A549 (cell line): Measurements from ENCODE around the gene PLEKHA7. TPM values are rescaled to one million over a fixed set of nuclear protein-coding genes. Genes with fewer than 3 reads are reported as not detected.

ENCODE experiments used
- ATAC-seq, 2 experiments: fragments of 200-7000 bp in 1 of 2; fragments of >200 bp in 1 of 2; cut with Nextera tagmentation in 1 of 2; cut with Tn5 transposase in 1 of 2; 3 replicates each; pipeline versions ENCODE4 v1.8.0 to v1.9.1; 2018 to 2020; ENCODE audit warnings: mild to moderate bottlenecking in 1 of 2, moderate library complexity in 1 of 2
- CTCF ChIA-PET: fragments of 300-600 bp; sonication (Branson Sonifier 250); formaldehyde crosslinking; extraction: SDS; loops from one replicate; lab custom pipeline; 2021; ENCODE audit warnings: antibody characterized with exemption, inconsistent platforms; lab: Yijun Ruan, JAX
- POLR2A ChIA-PET: fragments of 350-600 bp; formaldehyde crosslinking; extraction: SDS; loops from one replicate; lab custom pipeline; 2021; ENCODE audit warnings: antibody characterized with exemption, inconsistent platforms; lab: Yijun Ruan, JAX
- DNase-seq, 2 experiments: peaks; one replicate each; pipeline versions ENCODE4 v3.0.0 to v3.0.0-alpha.2; 2011 to 2016; ENCODE audit warnings: low read depth in 1 of 2, low spot score in 1 of 2
- FAIRE-seq: peaks from 2 replicates; lab custom pipeline; 2011; peaks lifted over from hg19 to GRCh38; lab: Jason Lieb, UNC
- H3K27ac ChIP-seq, 2 experiments: fragments of >200 bp; sonication (Bioruptor Twin); formaldehyde crosslinking; 3 replicates each; pipeline ENCODE4 v1.5.1; 2016 to 2017
- H3K4me1 ChIP-seq: fragments of >200 bp; sonication (Bioruptor Twin); formaldehyde crosslinking; 3 replicates; pipeline ENCODE4 v1.6.1; 2016
- H3K4me2 ChIP-seq: fragments of >200 bp; sonication (Bioruptor Twin); formaldehyde crosslinking; 3 replicates; pipeline ENCODE4 v1.6.1; 2016
- H3K4me3 ChIP-seq: fragments of >200 bp; sonication (Bioruptor Twin); formaldehyde crosslinking; 3 replicates; pipeline ENCODE4 v1.5.1; 2016
- H3K9me3 ChIP-seq: fragments of >200 bp; sonication (Bioruptor Twin); formaldehyde crosslinking; 3 replicates; pipeline ENCODE4 v1.6.1; 2016
- BCL3 ChIP-seq: fragments of >200 bp; sonication (Bioruptor Twin); formaldehyde crosslinking; IDR thresholded peaks from 3 replicates; pipeline ENCODE4 v1.6.1; 2016
- CEBPB ChIP-seq, 2 experiments: fragments of >200 bp in 1 of 2; sonication (Bioruptor Twin) in 1 of 2; formaldehyde crosslinking in 1 of 2; IDR thresholded peaks; 2 replicates each; pipeline ENCODE4 v1.6.1; 2012 to 2016
- CHD2 ChIP-seq: fragments of 150-350 bp; IDR thresholded peaks from 2 replicates; pipeline ENCODE4 v1.6.1; 2014; ENCODE audit warnings: low read length; ENCODE audit not compliant: partially characterized antibody
- EHMT2 ChIP-seq: fragments of 200-600 bp; sonication (generic); IDR thresholded peaks from 2 replicates; pipeline ENCODE4 v1.6.1; 2016; ENCODE audit warnings: antibody characterized with exemption, low read depth, mild to moderate bottlenecking, moderate library complexity
- EP300 ChIP-seq, 2 experiments: fragments of >200 bp; sonication (Bioruptor Twin); formaldehyde crosslinking; IDR thresholded peaks; 2 replicates in 1 of 2; 3 replicates in 1 of 2; pipeline ENCODE4 v1.6.1; 2016 to 2017
- HMGXB4 ChIP-seq: fragments of 250-450 bp; sonication (Bioruptor Pico); IDR thresholded peaks from 2 replicates; pipeline ENCODE4 v1.5.0; 2021; ENCODE audit warnings: mild to moderate bottlenecking, moderate library complexity, borderline replicate concordance
- KDM1A ChIP-seq: fragments of 200-600 bp; sonication (generic); IDR thresholded peaks from 2 replicates; pipeline ENCODE4 v1.6.1; 2016; ENCODE audit warnings: low read depth, mild to moderate bottlenecking
- KDM5A ChIP-seq: fragments of 200-600 bp; sonication (generic); IDR thresholded peaks from 2 replicates; pipeline ENCODE4 v1.6.1; 2016; ENCODE audit warnings: antibody characterized with exemption, mild to moderate bottlenecking
- MAX ChIP-seq: IDR thresholded peaks from 2 replicates; pipeline ENCODE4 v1.6.1; 2012
- MAZ ChIP-seq: fragments of 150-350 bp; IDR thresholded peaks from 2 replicates; pipeline ENCODE4 v1.6.1; 2014; ENCODE audit warnings: antibody characterized with exemption, low read depth, low read length, borderline replicate concordance
- NR3C1 ChIP-seq: fragments of >200 bp; sonication (Bioruptor Twin); formaldehyde crosslinking; IDR thresholded peaks from 3 replicates; pipeline ENCODE4 v1.6.1; 2017
- PHF8 ChIP-seq: fragments of 200-600 bp; sonication (generic); IDR thresholded peaks from 2 replicates; pipeline ENCODE4 v1.6.1; 2016; ENCODE audit warnings: low read depth, mild to moderate bottlenecking, antibody characterized with exemption, moderate library complexity, borderline replicate concordance
- POLR2A ChIP-seq: IDR thresholded peaks from 2 replicates; pipeline ENCODE4 v1.6.1; 2012; ENCODE audit warnings: mild to moderate bottlenecking, low read length
- RARB ChIP-seq: fragments of 250-450 bp; sonication (Bioruptor Pico); IDR thresholded peaks from 2 replicates; pipeline ENCODE4 v1.8.0; 2021; ENCODE audit warnings: mild to moderate bottlenecking, moderate library complexity
- RCOR1 ChIP-seq: fragments of 150-350 bp; IDR thresholded peaks from 2 replicates; pipeline ENCODE4 v1.6.1; 2014; ENCODE audit warnings: antibody characterized with exemption, low read length, low read depth
- REST ChIP-seq: fragments of 200-600 bp; sonication (generic); IDR thresholded peaks from 2 replicates; pipeline ENCODE4 v1.6.1; 2016; ENCODE audit warnings: antibody characterized with exemption, mild to moderate bottlenecking, moderate library complexity
- TFCP2L1 ChIP-seq: fragments of 250-450 bp; sonication (Bioruptor Pico); IDR thresholded peaks from 2 replicates; pipeline ENCODE4 v1.5.0; 2021; ENCODE audit warnings: mild to moderate bottlenecking
- USF2 ChIP-seq: fragments of 450-650 bp; IDR thresholded peaks from 2 replicates; pipeline ENCODE4 v1.6.1; 2014; ENCODE audit warnings: antibody characterized with exemption
- ZNF302 ChIP-seq: fragments of 250-450 bp; sonication (Bioruptor Pico); IDR thresholded peaks from 2 replicates; pipeline ENCODE4 v1.9.0; 2021; ENCODE audit warnings: inconsistent platforms, mild to moderate bottlenecking, moderate library complexity
- WGBS: methylation state at CpG from one replicate; pipeline ENCODE4 v1.1.6; 2017; ENCODE audit errors: missing lambda C conversion rate; 5-methylcytosine and 5-hydroxymethylcytosine counted together
- polyA plus RNA-seq, 4 experiments: library from polyadenylated mRNA; depleted of rRNA in 3 of 4; stranded (reverse); fragments of >200 nt; fragmentation: RNase III in 1 of 4; extraction: RNeasy Plus Mini Kit Qiagen cat#74134 plus additional on column Dnase treatment in 1 of 4; gene quantifications; 2 replicates in 3 of 4; 3 replicates in 1 of 4; pipeline ENCODE4 v1.2.3, GENCODE V29; 2011 to 2017

The PLEKHA7 gene
- polyA plus RNA-seq, 2 of the 4 experiments (the other 2 are of a cell fraction), result 8.7 to 13.8 TPM

- ChIA-PET POLR2A (no interaction called here), CTCF (interaction anchor here (4.4 kb wide), 1 partner anchor 70 kb away, joined by 23 read pairs; no protein-coding TSS in a partner anchor)
- 94% methylated on average over 4 of the region's 4 CpGs for WGBS
- no peaks in the 10 kb centered on the region for H3K9me3 ChIP-seq
- no peak for TF ChIP-seq ZNF302 (CRISPR knock-in tag)
- TF ChIP-seq NR3C1, result no peak
- TF ChIP-seq USF2, result no peak
- TF ChIP-seq BCL3, result no peak
- no peak for TF ChIP-seq EHMT2
- no peak for TF ChIP-seq EP300 (IDR thresholded peaks at IDR 0.05)
- no peak for TF ChIP-seq POLR2A
- TF ChIP-seq CEBPB (IDR thresholded peaks at IDR 0.05), result no peak
- no peak for TF ChIP-seq KDM5A
- TF ChIP-seq PHF8, result no peak
- no peak for TF ChIP-seq KDM1A
- no peak for TF ChIP-seq TFCP2L1 (CRISPR knock-in tag)
- TF ChIP-seq CHD2, result no peak
- no peaks in the 10 kb centered on the region for H3K4me1 ChIP-seq
- DNase-seq, result no peak
- H3K4me3 ChIP-seq, result no peak overlapping the region
- FAIRE-seq, result no peak
- ATAC-seq, result no peak
- H3K27ac ChIP-seq, result no peak overlapping the region
- H3K4me2 ChIP-seq, result no peak overlapping the region
These were observed 157.0 kb downstream of the PLEKHA7 start for GRCh38 chr11:16857186-16857585.

GRCh38 chr11:16856022-16856471 lies 158.2 kb downstream of the PLEKHA7 start:
- H3K4me1 ChIP-seq, result no peaks in the 10 kb centered on the region
- ChIA-PET CTCF (interaction anchor here (0.7 to 4.4 kb wide), 5 partner anchors 8 to 69 kb away, joined by 3 to 23 read pairs (median 4); no protein-coding TSS in a partner anchor), POLR2A (no interaction called here)
- 94% methylated on average over 3 of the region's 3 CpGs for WGBS
- no peak for ATAC-seq
- no peaks in the 10 kb centered on the region for H3K9me3 ChIP-seq
- no peak overlapping the region for H3K4me3 ChIP-seq
- FAIRE-seq, result no peak
- no peak overlapping the region for H3K27ac ChIP-seq
- DNase-seq, result no peak
- TF ChIP-seq MAZ (no peak), HMGXB4 (CRISPR knock-in tag) (no peak), KDM5A (no peak), EHMT2 (no peak), POLR2A (no peak), ZNF302 (CRISPR knock-in tag) (no peak), REST (no peak), MAX (no peak), RCOR1 (no peak), RARB (CRISPR knock-in tag) (no peak)
- H3K4me2 ChIP-seq, result no peak overlapping the region
